HAP-1 (cell line): ENCODE data around the gene PLEKHH2.
"Not testable (repeated sequence)": the region's sequence is repeated elsewhere in the genome, so short reads cannot be mapped to it uniquely, and the experiment has no call there.

Source experiments
- DNase-seq, 2 experiments: peaks; one replicate each; pipeline ENCODE4 v3.0.0-alpha.2; 2016 to 2020; ENCODE audit warnings: low spot score in 2 of 2
- H3K27me3 ChIP-seq: fragments of 250-450 bp; sonication (Bioruptor Pico); 2 replicates; pipeline ENCODE4 v1.5.1; 2020; ENCODE audit warnings: low read depth, mild to moderate bottlenecking, moderate library complexity
- H3K36me3 ChIP-seq: fragments of 250-450 bp; sonication (Bioruptor Pico); replicated peaks from 2 replicates; pipeline ENCODE4 v1.5.1; 2020; ENCODE audit warnings: mild to moderate bottlenecking
- H3K4me1 ChIP-seq: fragments of 250-450 bp; sonication (Bioruptor Pico); 2 replicates; pipeline ENCODE4 v1.5.1; 2020; ENCODE audit warnings: mild to moderate bottlenecking
- H3K4me3 ChIP-seq: fragments of 250-450 bp; sonication (Bioruptor Pico); 2 replicates; pipeline ENCODE4 v1.5.1; 2020; ENCODE audit warnings: mild to moderate bottlenecking, moderate library complexity
- H3K9me3 ChIP-seq: fragments of 250-450 bp; sonication (Bioruptor Pico); 2 replicates; pipeline ENCODE4 v1.5.1; 2020; ENCODE audit warnings: mild to moderate bottlenecking, moderate library complexity
- in situ Hi-C: fragments of 300-500 bp; cut with MboI; formaldehyde crosslinking; loops from 3 replicates; pipeline ENCODE4 v1.14.3; 2020; ENCODE audit warnings: low sequenced_read_pairs, inconsistent platforms, mixed read lengths

Gene PLEKHH2

DNA sequence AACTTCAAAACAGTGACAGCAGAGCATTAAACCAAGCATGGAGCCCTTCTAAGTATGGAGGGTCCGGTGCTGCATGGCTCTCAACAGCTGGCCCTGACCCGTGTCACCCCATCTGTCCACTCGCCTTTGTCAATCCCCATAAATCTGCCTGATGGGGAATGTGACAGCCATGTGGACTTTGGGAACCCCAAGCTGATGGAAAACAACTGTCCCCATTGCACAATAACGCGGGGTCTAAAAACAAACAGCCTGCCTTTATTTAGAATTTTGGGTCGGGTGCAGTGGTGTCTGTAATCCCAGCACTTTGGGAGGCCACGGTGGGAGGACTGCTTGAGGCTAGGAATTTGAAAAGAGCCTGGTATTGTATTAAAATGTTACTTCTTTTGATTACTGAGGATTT lies 24.1 kb upstream of the PLEKHH2 start:
- in situ Hi-C loops: loop anchor here (10.0 kb wide), 1 partner anchor 262 kb away; no protein-coding TSS in a partner anchor
- no peak for DNase-seq

DNA sequence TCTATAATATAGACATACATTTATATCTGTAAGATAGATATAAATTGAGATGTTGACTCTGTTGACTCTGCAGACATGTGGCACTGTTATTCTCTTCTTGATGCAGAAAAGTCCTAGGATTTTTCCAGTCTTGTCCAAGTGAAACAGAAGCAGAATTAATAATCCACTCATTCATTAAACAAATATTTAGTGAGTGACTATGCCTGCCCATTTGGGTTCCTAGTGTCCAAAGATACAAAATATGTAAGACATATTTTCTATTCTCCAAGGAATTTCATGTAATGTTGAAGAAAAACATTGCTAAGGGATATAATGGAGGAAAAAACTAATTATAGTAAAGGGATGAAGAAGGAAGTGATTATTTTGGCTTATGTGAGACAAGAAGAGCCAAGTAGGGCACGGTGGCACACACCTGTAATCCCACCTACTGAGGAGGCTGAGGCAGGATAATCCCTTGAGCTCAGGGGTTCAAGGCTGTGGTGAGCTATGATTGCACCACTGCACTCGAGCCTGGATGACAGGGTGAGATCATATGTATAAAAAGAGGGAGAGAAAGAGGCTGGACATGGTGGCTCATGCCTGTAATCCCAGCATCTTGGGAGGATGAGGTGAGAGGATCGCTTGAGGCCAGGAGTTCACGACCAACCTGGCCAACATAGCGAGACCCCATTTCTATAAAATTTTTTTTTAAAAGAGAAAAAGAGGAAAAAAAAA lies 19.9 kb upstream of the PLEKHH2 start:
- H3K4me1 ChIP-seq: peaks cover 3% of the 10 kb centered on the region
- in situ Hi-C loops: loop anchor here (10.0 kb wide), 1 partner anchor 258 kb away; no protein-coding TSS in a partner anchor
- no peaks in the 10 kb centered on the region for H3K36me3 ChIP-seq
- no peak overlapping the region for H3K4me3 ChIP-seq
- DNase-seq: no peak
- H3K27me3 ChIP-seq: peaks cover 6% of the 10 kb centered on the region
- H3K9me3 ChIP-seq: no peaks in the 10 kb centered on the region

More for the DNA sequence above, 24.1 kb upstream of the PLEKHH2 start:
- H3K4me1 ChIP-seq: peaks cover 3% of the 10 kb centered on the region
- H3K4me3 ChIP-seq: no peak overlapping the region
- no peaks in the 10 kb centered on the region for H3K27me3 ChIP-seq
- no peaks in the 10 kb centered on the region for H3K36me3 ChIP-seq
- H3K9me3 ChIP-seq: no peaks in the 10 kb centered on the region

DNA sequence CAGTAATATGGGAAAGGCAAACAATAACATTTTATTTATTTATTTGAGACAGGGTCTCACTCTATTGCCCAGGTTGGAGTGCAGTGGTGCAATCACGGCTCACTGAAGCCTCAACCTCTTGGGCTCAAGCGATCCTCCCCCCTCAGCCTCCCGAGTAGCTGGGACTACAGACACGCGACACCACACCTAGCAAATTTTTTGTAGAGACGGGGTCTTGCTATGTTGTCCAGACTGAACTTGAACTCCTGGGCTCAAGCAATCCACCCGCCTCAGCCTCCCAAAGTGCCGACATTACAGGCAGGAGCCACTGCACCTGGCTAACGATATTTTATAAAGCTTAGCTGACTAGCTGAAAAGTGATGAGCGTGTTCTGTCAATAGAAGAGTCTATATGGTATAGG lies 17.5 kb upstream of the PLEKHH2 start:
- DNase-seq: no peak
- H3K9me3 ChIP-seq: no peaks in the 10 kb centered on the region
- in situ Hi-C loops: loop anchor here (10.0 kb wide), 1 partner anchor 255 kb away; no protein-coding TSS in a partner anchor
- no peak overlapping the region for H3K4me3 ChIP-seq
- H3K4me1 ChIP-seq: no peaks in the 10 kb centered on the region
- no peaks in the 10 kb centered on the region for H3K36me3 ChIP-seq
- peaks cover 8% of the 10 kb centered on the region for H3K27me3 ChIP-seq

DNA sequence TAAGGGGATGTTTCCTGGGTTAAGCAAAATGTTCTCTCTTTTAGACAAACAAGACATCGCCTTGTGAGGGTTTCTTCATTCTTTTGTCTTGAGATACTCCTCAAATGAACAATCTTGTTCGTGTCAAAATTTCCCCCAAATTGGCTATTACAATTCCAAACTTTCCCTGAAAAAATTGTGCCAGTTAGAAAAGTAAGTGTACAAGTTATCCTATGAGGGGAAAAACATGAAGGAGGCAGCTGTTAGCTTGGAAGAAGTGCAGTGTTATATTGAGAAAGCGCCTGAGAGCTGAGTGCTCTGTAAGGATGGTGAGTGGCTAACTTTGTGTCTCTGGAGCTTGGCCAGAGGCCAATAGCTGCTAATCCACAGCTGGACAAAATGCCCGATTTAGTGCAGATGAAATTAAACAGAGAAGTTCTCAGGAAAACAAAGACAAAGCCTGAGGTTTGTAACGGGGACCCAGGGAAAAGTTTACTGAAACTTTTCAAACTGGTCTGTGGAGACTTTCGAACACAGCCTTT lies 14.1 kb upstream of the PLEKHH2 start:
- Histone ChIP-seq H3K4me3 (no peak overlapping the region), H3K9me3 (no peaks in the 10 kb centered on the region), H3K4me1 (no peaks in the 10 kb centered on the region), H3K27me3 (peaks cover 8% of the 10 kb centered on the region), H3K36me3 (no peaks in the 10 kb centered on the region)
- peak in 1 of 2 experiments; percentile 40 for DNase-seq
- in situ Hi-C loops: no loop called here

DNA sequence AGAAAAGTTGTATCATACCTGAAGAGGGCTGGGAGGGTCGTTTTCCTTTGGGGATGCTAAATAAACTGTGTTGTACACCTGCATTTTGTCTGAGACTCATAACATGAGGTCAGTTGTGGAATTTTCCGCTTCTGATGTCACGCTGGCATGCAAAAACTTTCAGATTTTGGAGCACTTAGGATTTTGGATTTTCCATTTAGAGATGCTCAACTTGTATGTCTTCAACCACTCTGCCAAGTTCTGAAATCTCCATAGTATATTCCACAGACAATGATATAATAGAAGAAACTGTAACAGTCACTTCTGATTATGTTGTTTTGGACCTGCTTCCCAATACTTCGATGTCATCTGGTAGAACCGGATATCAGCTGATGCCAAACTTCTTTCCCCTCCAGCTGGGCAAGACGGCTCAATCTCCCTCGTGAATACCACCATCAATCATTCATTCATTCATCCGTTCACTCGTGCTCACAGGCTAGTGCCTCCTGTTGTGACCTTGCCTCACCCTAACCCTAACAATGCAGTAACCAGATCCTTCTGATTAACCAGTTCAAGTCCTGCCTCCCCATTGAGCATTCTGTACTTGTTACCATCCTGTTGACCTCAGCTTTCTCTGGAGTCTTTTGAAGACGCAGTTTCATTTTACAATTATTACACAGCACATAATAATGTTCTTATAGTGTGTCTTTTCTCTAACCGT lies 5.3 kb upstream of the PLEKHH2 start:
- in situ Hi-C loops: no loop called here
- DNase-seq: no peak
- peaks cover 15% of the 10 kb centered on the region for H3K4me1 ChIP-seq

DNA sequence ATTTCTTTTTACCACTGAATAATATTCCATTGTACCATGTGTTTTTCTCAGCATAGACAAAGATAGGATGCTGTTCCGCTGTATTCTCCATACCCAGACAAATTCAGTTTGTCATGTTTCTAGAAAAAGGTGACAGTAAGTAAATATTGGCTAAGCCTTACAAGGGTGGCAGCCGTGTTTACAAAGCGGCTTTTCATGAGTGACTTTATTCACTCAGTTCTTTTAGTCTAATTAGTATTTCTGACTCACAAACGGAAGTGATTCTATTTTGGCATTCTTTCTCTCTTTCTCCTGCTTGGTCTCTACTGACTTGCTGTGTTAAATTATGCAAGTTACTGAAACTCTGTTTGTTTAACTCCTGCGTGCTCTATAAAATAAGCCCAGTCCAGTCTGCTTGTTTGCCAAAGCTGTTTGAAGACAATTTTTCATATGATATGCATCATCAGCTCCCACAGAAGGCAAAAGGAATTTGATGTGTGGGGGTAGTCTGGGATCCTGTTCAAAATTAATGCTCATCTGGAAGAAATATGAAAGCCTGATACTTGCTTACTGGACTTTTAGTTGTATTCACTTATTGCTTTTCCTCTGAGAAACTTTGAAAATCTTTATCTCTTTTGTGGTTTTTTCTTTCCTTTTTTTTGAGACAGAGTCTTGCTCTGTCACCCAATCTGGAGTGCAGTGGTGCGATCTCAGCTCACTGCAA lies 2.3 kb upstream of the PLEKHH2 start:
- Histone ChIP-seq H3K4me1 (peaks cover 22% of the 10 kb centered on the region), H3K27me3 (no peaks in the 10 kb centered on the region), H3K36me3 (no peaks in the 10 kb centered on the region), H3K4me3 (no peak overlapping the region), H3K9me3 (no peaks in the 10 kb centered on the region)
- in situ Hi-C loops: no loop called here
- peak in 1 of 2 experiments; percentile 58 for DNase-seq

More for the DNA sequence above, 5.3 kb upstream of the PLEKHH2 start:
- Histone ChIP-seq H3K9me3 (no peaks in the 10 kb centered on the region), H3K4me3 (no peak overlapping the region), H3K36me3 (no peaks in the 10 kb centered on the region), H3K27me3 (peaks cover 8% of the 10 kb centered on the region)

- H3K27me3 ChIP-seq, H3K9me3 ChIP-seq, H3K4me3 ChIP-seq, in situ Hi-C loops, DNase-seq, H3K36me3 ChIP-seq: not testable (repeated sequence)
- peaks cover 22% of the 10 kb centered on the region for H3K4me1 ChIP-seq
Observed at GRCh38 chr2:43636153-43636552, 907 bp upstream of the PLEKHH2 start.

- DNase-seq: no peak
- Histone ChIP-seq H3K4me3 (peak overlapping the region; percentile 83), H3K27me3 (no peaks in the 10 kb centered on the region), H3K36me3 (no peaks in the 10 kb centered on the region), H3K9me3 (no peaks in the 10 kb centered on the region), H3K4me1 (peaks cover 22% of the 10 kb centered on the region)
- in situ Hi-C loops: no loop called here
Observed at GRCh38 chr2:43636621-43637020, 439 bp upstream of the PLEKHH2 start.

DNA sequence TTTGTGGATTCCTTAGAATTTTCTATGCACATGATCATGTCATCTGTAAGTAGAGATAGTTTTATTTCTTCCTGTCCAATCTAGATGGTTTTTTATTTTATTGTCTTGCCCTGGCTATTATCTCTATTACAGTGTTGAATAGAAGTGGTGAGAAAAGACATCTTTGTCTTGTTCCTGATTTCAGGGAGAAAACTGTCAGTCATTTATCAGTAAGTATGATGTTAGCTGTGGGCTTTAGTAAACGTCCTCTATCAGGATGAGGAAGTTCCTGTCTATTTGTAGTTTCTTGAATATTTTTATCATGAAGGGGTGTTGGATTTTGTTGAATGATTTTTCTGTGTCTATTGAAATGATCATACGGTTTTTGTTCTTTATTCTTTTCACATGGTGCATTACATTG lies 5.3 kb downstream of the PLEKHH2 start:
- H3K9me3 ChIP-seq: no peaks in the 10 kb centered on the region
- in situ Hi-C loops: no loop called here

GRCh38 chr2:43643680-43644079 lies 6.6 kb downstream of the PLEKHH2 start:
- H3K36me3 ChIP-seq: no peaks in the 10 kb centered on the region
- no peak overlapping the region for H3K4me3 ChIP-seq
- no peak for DNase-seq
- H3K4me1 ChIP-seq: peaks cover 7% of the 10 kb centered on the region; the same call in 1 of the 2 replicates
- H3K27me3 ChIP-seq: no peaks in the 10 kb centered on the region
- no peaks in the 10 kb centered on the region for H3K9me3 ChIP-seq
- in situ Hi-C loops: no loop called here

More for the DNA sequence above, 5.3 kb downstream of the PLEKHH2 start:
- H3K27me3 ChIP-seq: no peaks in the 10 kb centered on the region
- H3K4me3 ChIP-seq: no peak overlapping the region
- DNase-seq: no peak
- no peaks in the 10 kb centered on the region for H3K36me3 ChIP-seq
- peaks cover 13% of the 10 kb centered on the region; the same call in 1 of the 2 replicates for H3K4me1 ChIP-seq

- Histone ChIP-seq H3K9me3 (no peaks in the 10 kb centered on the region), H3K36me3 (no peaks in the 10 kb centered on the region), H3K4me1 (no peaks in the 10 kb centered on the region), H3K4me3 (no peak overlapping the region), H3K27me3 (no peaks in the 10 kb centered on the region)
- in situ Hi-C loops: no loop called here
- DNase-seq: no peak
Observed at GRCh38 chr2:43648994-43649701, 12.1 kb downstream of the PLEKHH2 start.

DNA sequence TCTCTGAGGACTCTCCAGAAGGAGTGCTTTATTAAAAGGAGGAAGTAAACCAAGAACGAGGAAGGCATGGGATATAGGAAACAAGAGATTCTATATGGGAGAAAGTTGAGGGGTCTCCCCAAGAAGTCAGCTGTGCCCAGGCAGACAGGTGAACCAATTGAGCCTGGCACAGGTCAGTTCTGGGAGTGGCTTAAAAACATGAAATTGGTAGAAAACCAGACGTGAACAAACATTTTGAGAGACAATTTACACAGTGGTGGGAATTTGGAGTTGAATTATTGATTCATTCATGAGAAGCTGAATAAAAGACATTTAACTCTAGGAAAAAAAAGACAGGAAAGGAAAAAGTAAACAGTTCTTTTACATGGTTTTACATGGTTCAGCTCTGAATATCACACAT lies 16.4 kb downstream of the PLEKHH2 start:
- Histone ChIP-seq H3K27me3 (no peaks in the 10 kb centered on the region), H3K36me3 (no peaks in the 10 kb centered on the region), H3K9me3 (no peaks in the 10 kb centered on the region), H3K4me1 (no peaks in the 10 kb centered on the region), H3K4me3 (no peak overlapping the region)
- no peak for DNase-seq
- in situ Hi-C loops: no loop called here

- no peak for DNase-seq
- H3K4me3 ChIP-seq: no peak overlapping the region
- no peaks in the 10 kb centered on the region for H3K9me3 ChIP-seq
- H3K27me3 ChIP-seq: no peaks in the 10 kb centered on the region
- in situ Hi-C loops: no loop called here
- H3K4me1 ChIP-seq: no peaks in the 10 kb centered on the region
- H3K36me3 ChIP-seq: no peaks in the 10 kb centered on the region
Observed at GRCh38 chr2:43657241-43657640, 20.2 kb downstream of the PLEKHH2 start.
